Measurements from ENCODE around the gene LHFPL6.

LHFPL6 gene

GRCh38 chr13:39448834-39449233 lies 154.2 kb downstream of the LHFPL6 start:
- Histone ChIP-seq H3K9me3 (replicated peaks; ENCODE audit: insufficient read depth, low read length) (no peaks in the 10 kb centered on the region), H2AFZ (ENCODE audit: low read length) (no peak overlapping the region), H3K4me2 (ENCODE audit: low read depth, low read length) (no peak overlapping the region), H3K9me2 (replicated peaks; ENCODE audit: insufficient read depth, low read length) (no peaks in the 10 kb centered on the region), H3K9ac (ENCODE audit: low read length) (no peak overlapping the region), H3F3A (ENCODE audit: insufficient read depth, low read length) (no peaks in the 10 kb centered on the region), H3K27ac (ENCODE audit: low read length) (no peak overlapping the region), H3K4me3 (ENCODE audit: low read length) (no peak overlapping the region), H3K27me3 (replicated peaks; ENCODE audit: insufficient read depth, low read length) (no peaks in the 10 kb centered on the region), H3K79me2 (ENCODE audit: low read length) (no peaks in the 10 kb centered on the region), H3K36me3 (replicated peaks; ENCODE audit: insufficient read depth, low read length) (no peaks in the 10 kb centered on the region), H3K4me1 (ENCODE audit: low read length) (no peaks in the 10 kb centered on the region), H4K20me1 (ENCODE audit: insufficient read depth, low read length) (no peaks in the 10 kb centered on the region)
- no peak for DNase-seq
- TF ChIP-seq, protein P1, sequence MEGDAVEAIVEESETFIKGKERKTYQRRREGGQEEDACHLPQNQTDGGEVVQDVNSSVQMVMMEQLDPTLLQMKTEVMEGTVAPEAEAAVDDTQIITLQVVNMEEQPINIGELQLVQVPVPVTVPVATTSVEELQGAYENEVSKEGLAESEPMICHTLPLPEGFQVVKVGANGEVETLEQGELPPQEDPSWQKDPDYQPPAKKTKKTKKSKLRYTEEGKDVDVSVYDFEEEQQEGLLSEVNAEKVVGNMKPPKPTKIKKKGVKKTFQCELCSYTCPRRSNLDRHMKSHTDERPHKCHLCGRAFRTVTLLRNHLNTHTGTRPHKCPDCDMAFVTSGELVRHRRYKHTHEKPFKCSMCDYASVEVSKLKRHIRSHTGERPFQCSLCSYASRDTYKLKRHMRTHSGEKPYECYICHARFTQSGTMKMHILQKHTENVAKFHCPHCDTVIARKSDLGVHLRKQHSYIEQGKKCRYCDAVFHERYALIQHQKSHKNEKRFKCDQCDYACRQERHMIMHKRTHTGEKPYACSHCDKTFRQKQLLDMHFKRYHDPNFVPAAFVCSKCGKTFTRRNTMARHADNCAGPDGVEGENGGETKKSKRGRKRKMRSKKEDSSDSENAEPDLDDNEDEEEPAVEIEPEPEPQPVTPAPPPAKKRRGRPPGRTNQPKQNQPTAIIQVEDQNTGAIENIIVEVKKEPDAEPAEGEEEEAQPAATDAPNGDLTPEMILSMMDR (IDR thresholded peaks at IDR 0.05; ENCODE audit: low read length) = no peak

GRCh38 chr13:39446865-39447264 lies 156.1 kb downstream of the LHFPL6 start:
- Histone ChIP-seq H4K20me1 (ENCODE audit: insufficient read depth, low read length) (no peaks in the 10 kb centered on the region), H3K9me2 (replicated peaks; ENCODE audit: insufficient read depth, low read length) (no peaks in the 10 kb centered on the region), H3K4me1 (ENCODE audit: low read length) (no peaks in the 10 kb centered on the region), H3K9me3 (replicated peaks; ENCODE audit: insufficient read depth, low read length) (no peaks in the 10 kb centered on the region), H3K9ac (ENCODE audit: low read length) (no peak overlapping the region), H3K27ac (ENCODE audit: low read length) (no peak overlapping the region), H3K36me3 (replicated peaks; ENCODE audit: insufficient read depth, low read length) (no peaks in the 10 kb centered on the region), H3F3A (ENCODE audit: insufficient read depth, low read length) (no peaks in the 10 kb centered on the region), H3K4me3 (ENCODE audit: low read length) (no peak overlapping the region), H3K4me2 (ENCODE audit: low read depth, low read length) (no peak overlapping the region), H3K27me3 (replicated peaks; ENCODE audit: insufficient read depth, low read length) (no peaks in the 10 kb centered on the region), H2AFZ (ENCODE audit: low read length) (no peak overlapping the region), H3K79me2 (ENCODE audit: low read length) (no peaks in the 10 kb centered on the region)
- TF ChIP-seq EZH2 (optimal IDR thresholded peaks at IDR 0.05; ENCODE audit: low read depth, low read length) (no peak), EZH2phosphoT487 (IDR thresholded peaks at IDR 0.05; ENCODE audit: low read length) (no peak)
- TF ChIP-seq, protein P1 (IDR thresholded peaks at IDR 0.05; ENCODE audit: low read length) = no peak
- DNase-seq = no peak

DNA sequence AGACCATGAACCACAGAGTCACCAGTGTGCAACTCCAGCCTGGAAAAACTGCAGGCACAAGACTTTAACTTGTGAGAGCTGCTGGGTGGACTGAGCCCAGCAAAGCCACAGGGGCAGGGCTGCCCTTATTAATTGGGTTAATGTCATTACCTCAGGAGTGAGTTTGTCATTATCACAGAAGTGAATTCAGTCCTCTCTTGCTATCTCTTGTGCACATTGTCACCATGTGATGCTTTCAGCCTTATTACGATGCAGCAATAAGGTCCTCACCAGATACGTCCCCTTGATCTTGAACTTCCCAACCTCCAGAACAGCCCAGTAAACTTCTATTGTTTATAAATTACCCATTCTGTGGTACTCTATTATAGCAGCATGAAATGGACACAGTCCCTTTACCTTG lies 158.1 kb downstream of the LHFPL6 start:
- H3K27me3 ChIP-seq (replicated peaks; ENCODE audit: insufficient read depth, low read length) = no peaks in the 10 kb centered on the region
- no peaks in the 10 kb centered on the region for H3K4me1 ChIP-seq (ENCODE audit: low read length)
- no peak overlapping the region for H3K9ac ChIP-seq (ENCODE audit: low read length)
- no peak overlapping the region for H3K27ac ChIP-seq (ENCODE audit: low read length)
- no peaks in the 10 kb centered on the region for H3F3A ChIP-seq (ENCODE audit: insufficient read depth, low read length)
- H3K9me3 ChIP-seq (replicated peaks; ENCODE audit: insufficient read depth, low read length) = no peaks in the 10 kb centered on the region
- H4K20me1 ChIP-seq (ENCODE audit: insufficient read depth, low read length) = no peaks in the 10 kb centered on the region
- no peak overlapping the region for H3K4me2 ChIP-seq (ENCODE audit: low read depth, low read length)
- no peak overlapping the region for H3K4me3 ChIP-seq (ENCODE audit: low read length)
- no peaks in the 10 kb centered on the region for H3K36me3 ChIP-seq (replicated peaks; ENCODE audit: insufficient read depth, low read length)
- no peak for DNase-seq
- TF ChIP-seq, protein P1 (IDR thresholded peaks at IDR 0.05; ENCODE audit: low read length) = no peak
- TF ChIP-seq EZH2phosphoT487 (IDR thresholded peaks at IDR 0.05; ENCODE audit: low read length) (no peak), EZH2 (optimal IDR thresholded peaks at IDR 0.05; ENCODE audit: low read depth, low read length) (no peak)
- H3K79me2 ChIP-seq (ENCODE audit: low read length) = no peaks in the 10 kb centered on the region
- no peaks in the 10 kb centered on the region for H3K9me2 ChIP-seq (replicated peaks; ENCODE audit: insufficient read depth, low read length)
- H2AFZ ChIP-seq (ENCODE audit: low read length) = no peak overlapping the region

Data from MM.1S (cell line).